ENCODE results near the gene TP73. TPM values are rescaled to one million over a fixed set of nuclear protein-coding genes. Genes with fewer than 3 reads are reported as not detected.

The TP73 gene
- total RNA-seq, 1 experiment from 2014 or later: 0.82 TPM

GRCh38 chr1:3779912-3780416 lies 127.6 kb downstream of the TP73 start:
- ChIA-PET POLR2A (no interaction called here), CTCF (no interaction called here)
- Mint-ChIP-seq H3K4me1 (ENCODE audit: insufficient read depth, unreplicated experiment) (no peaks in the 10 kb centered on the region), H3K36me3 (ENCODE audit: insufficient read depth, unreplicated experiment) (peaks cover 59% of the 10 kb centered on the region), H3K27ac (ENCODE audit: low read depth, unreplicated experiment) (no peak overlapping the region), H3K9me3 (ENCODE audit: unreplicated experiment) (no peaks in the 10 kb centered on the region), H3K4me3 (ENCODE audit: unreplicated experiment) (no peak overlapping the region), H3K27me3 (ENCODE audit: insufficient read depth, unreplicated experiment) (no peaks in the 10 kb centered on the region)
- no peak for DNase-seq (ENCODE audit: unreplicated experiment)
- intact Hi-C loops (cut with micrococcal nuclease): no loop called here
- BruUV-seq (replicated peaks): no TSS peak
- TF ChIP-seq, protein P1, sequence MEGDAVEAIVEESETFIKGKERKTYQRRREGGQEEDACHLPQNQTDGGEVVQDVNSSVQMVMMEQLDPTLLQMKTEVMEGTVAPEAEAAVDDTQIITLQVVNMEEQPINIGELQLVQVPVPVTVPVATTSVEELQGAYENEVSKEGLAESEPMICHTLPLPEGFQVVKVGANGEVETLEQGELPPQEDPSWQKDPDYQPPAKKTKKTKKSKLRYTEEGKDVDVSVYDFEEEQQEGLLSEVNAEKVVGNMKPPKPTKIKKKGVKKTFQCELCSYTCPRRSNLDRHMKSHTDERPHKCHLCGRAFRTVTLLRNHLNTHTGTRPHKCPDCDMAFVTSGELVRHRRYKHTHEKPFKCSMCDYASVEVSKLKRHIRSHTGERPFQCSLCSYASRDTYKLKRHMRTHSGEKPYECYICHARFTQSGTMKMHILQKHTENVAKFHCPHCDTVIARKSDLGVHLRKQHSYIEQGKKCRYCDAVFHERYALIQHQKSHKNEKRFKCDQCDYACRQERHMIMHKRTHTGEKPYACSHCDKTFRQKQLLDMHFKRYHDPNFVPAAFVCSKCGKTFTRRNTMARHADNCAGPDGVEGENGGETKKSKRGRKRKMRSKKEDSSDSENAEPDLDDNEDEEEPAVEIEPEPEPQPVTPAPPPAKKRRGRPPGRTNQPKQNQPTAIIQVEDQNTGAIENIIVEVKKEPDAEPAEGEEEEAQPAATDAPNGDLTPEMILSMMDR (IDR thresholded peaks at IDR 0.05; ENCODE audit: unreplicated experiment): no peak

- Mint-ChIP-seq H3K9me3 (ENCODE audit: unreplicated experiment) (no peaks in the 10 kb centered on the region), H3K4me1 (ENCODE audit: insufficient read depth, unreplicated experiment) (no peaks in the 10 kb centered on the region), H3K4me3 (ENCODE audit: unreplicated experiment) (no peak overlapping the region), H3K27ac (ENCODE audit: low read depth, unreplicated experiment) (no peak overlapping the region), H3K27me3 (ENCODE audit: insufficient read depth, unreplicated experiment) (no peaks in the 10 kb centered on the region), H3K36me3 (ENCODE audit: insufficient read depth, unreplicated experiment) (peaks cover 69% of the 10 kb centered on the region)
- TF ChIP-seq, protein P1 (IDR thresholded peaks at IDR 0.05; ENCODE audit: unreplicated experiment): no peak
- CTCF ChIA-PET: interaction anchor here (0.7 kb wide), 1 partner anchor 15 kb away, joined by 3 read pairs; no protein-coding TSS in a partner anchor
- DNase-seq (ENCODE audit: unreplicated experiment): no peak
- POLR2A ChIA-PET: no interaction called here
- intact Hi-C loops (cut with micrococcal nuclease): no loop called here
- no TSS peak for BruUV-seq (replicated peaks)
Observed at GRCh38 chr1:3780901-3781300, 128.6 kb downstream of the TP73 start.

GRCh38 chr1:3783651-3784474 lies 131.5 kb downstream of the TP73 start:
- Mint-ChIP-seq H3K27me3 (ENCODE audit: insufficient read depth, unreplicated experiment) (no peaks in the 10 kb centered on the region), H3K36me3 (ENCODE audit: insufficient read depth, unreplicated experiment) (peaks cover 89% of the 10 kb centered on the region), H3K4me1 (ENCODE audit: insufficient read depth, unreplicated experiment) (peaks cover 4% of the 10 kb centered on the region), H3K27ac (ENCODE audit: low read depth, unreplicated experiment) (no peak overlapping the region), H3K4me3 (ENCODE audit: unreplicated experiment) (no peak overlapping the region), H3K9me3 (ENCODE audit: unreplicated experiment) (no peaks in the 10 kb centered on the region)
- POLR2A ChIA-PET: interaction anchor here (0.6 to 3.7 kb wide), 2 partner anchors 11 to 1198 kb away, joined by 3 to 20 read pairs; partner anchors contain the start of gene LRRC47
- no TSS peak for BruUV-seq (replicated peaks)
- CTCF ChIA-PET: interaction anchor here (0.9 kb wide), 1 partner anchor 16 kb away, joined by 3 read pairs; no protein-coding TSS in a partner anchor
- intact Hi-C loops (cut with micrococcal nuclease): no loop called here
- TF ChIP-seq, protein P1 (IDR thresholded peaks at IDR 0.05; ENCODE audit: unreplicated experiment): no peak
- DNase-seq (ENCODE audit: unreplicated experiment): no peak

DNA sequence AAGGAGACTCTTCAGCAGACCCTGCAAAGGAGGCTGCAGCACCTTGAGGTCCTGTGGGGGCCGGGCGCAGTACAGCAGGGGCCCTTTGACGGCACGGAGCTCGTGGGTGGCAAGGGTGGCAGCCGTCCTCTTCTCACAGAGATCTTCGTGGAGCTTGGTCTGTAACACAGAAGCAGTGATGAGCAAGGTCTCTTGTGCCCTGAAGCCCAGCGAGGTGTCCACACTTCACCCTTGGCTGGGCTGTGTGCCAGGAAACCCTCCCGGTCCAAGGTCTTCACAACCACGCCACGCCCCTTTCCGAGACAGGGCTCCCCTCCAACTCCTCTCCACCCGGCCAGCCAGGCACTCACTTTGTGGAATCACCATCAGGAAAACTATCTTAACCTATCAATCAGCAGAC lies 132.7 kb downstream of the TP73 start:
- no peaks in the 10 kb centered on the region for H3K9me3 Mint-ChIP-seq (ENCODE audit: unreplicated experiment)
- TF ChIP-seq, protein P1 (IDR thresholded peaks at IDR 0.05; ENCODE audit: unreplicated experiment): no peak
- CTCF ChIA-PET: no interaction called here
- POLR2A ChIA-PET: interaction anchor here (0.6 to 3.7 kb wide), 2 partner anchors 10 to 286 kb away, joined by 3 to 20 read pairs; partner anchors contain the start of gene LRRC47
- no peak for DNase-seq (ENCODE audit: unreplicated experiment)
- H3K4me3 Mint-ChIP-seq (ENCODE audit: unreplicated experiment): no peak overlapping the region
- H3K27ac Mint-ChIP-seq (ENCODE audit: low read depth, unreplicated experiment): no peak overlapping the region
- peaks cover 4% of the 10 kb centered on the region for H3K4me1 Mint-ChIP-seq (ENCODE audit: insufficient read depth, unreplicated experiment)
- no peaks in the 10 kb centered on the region for H3K27me3 Mint-ChIP-seq (ENCODE audit: insufficient read depth, unreplicated experiment)
- peaks cover 85% of the 10 kb centered on the region for H3K36me3 Mint-ChIP-seq (ENCODE audit: insufficient read depth, unreplicated experiment)
- intact Hi-C loops (cut with micrococcal nuclease): no loop called here
- no TSS peak for BruUV-seq (replicated peaks)
